CD14-positive monocyte (primary cell): ENCODE measurements around the gene TMPRSS3. TPM values are rescaled to one million over a fixed set of nuclear protein-coding genes. Genes with fewer than 3 reads are reported as not detected.

Experiments
- DNase-seq, 3 donors: peaks; one replicate each; pipeline ENCODE4 v3.0.0-alpha.2; 2011 to 2022
- H2AFZ ChIP-seq: 2 replicates; pipeline ENCODE4 v1.6.0; 2012; ENCODE audit warnings: mild to moderate bottlenecking, low read depth, low read length, inconsistent platforms; ENCODE audit not compliant: insufficient read depth, poor library complexity, severe bottlenecking
- H3K27ac ChIP-seq, 2 donors: 1 replicate in 1 of 2; 2 replicates in 1 of 2; pipeline ENCODE4 v1.5.1; 2012 to 2013; ENCODE audit warnings: low read length in 2 of 2, control low read depth in 1 of 2, inconsistent platforms in 1 of 2, low read depth in 1 of 2, mild to moderate bottlenecking in 1 of 2
- H3K27me3 ChIP-seq, 2 donors: one replicate each; pipeline versions ENCODE4 v1.6.0 to v1.6.1; 2011 to 2013; ENCODE audit warnings: low read length in 2 of 2; ENCODE audit not compliant: control insufficient read depth in 2 of 2, insufficient read depth in 2 of 2
- H3K36me3 ChIP-seq, 2 donors: replicated peaks in 1 of 2; 1 replicate in 1 of 2; 2 replicates in 1 of 2; pipeline versions ENCODE4 v1.5.1 to v1.6.1; 2012 to 2013; ENCODE audit warnings: low read length in 2 of 2, control low read depth in 1 of 2, inconsistent platforms in 1 of 2, mild to moderate bottlenecking in 1 of 2; ENCODE audit not compliant: insufficient read depth in 2 of 2, control insufficient read depth in 1 of 2
- H3K4me1 ChIP-seq, 2 donors: 1 replicate in 1 of 2; 2 replicates in 1 of 2; pipeline versions ENCODE4 v1.5.1 to v1.6.1; 2012 to 2013; ENCODE audit warnings: low read length in 2 of 2, control low read depth in 1 of 2, inconsistent platforms in 1 of 2, mild to moderate bottlenecking in 1 of 2, moderate library complexity in 1 of 2; ENCODE audit not compliant: insufficient read depth in 2 of 2, control insufficient read depth in 1 of 2
- H3K4me2 ChIP-seq: replicated peaks from 2 replicates; pipeline ENCODE3; 2012; ENCODE audit warnings: low read length, moderate library complexity, mild to moderate bottlenecking; ENCODE audit not compliant: poor library complexity, severe bottlenecking; ENCODE audit errors: extremely low read depth
- H3K4me3 ChIP-seq, 3 experiments: fragments of 200-600 bp in 1 of 3; sonication (generic) in 1 of 3; replicated peaks in 1 of 3; 1 replicate in 2 of 3; 2 replicates in 1 of 3; pipeline ENCODE4 v1.5.1; 2011 to 2013; ENCODE audit warnings: low read length in 3 of 3, mild to moderate bottlenecking in 3 of 3, control low read depth in 2 of 3, low read depth in 2 of 3, inconsistent platforms in 1 of 3, moderate library complexity in 1 of 3
- H3K79me2 ChIP-seq: 2 replicates; pipeline ENCODE4 v1.6.0; 2012; ENCODE audit warnings: mild to moderate bottlenecking, control low read depth, inconsistent platforms, low read length, moderate library complexity; ENCODE audit not compliant: insufficient read depth
- H3K9ac ChIP-seq: 2 replicates; pipeline ENCODE4 v1.6.0; 2017; ENCODE audit warnings: low read length, mild to moderate bottlenecking; ENCODE audit not compliant: insufficient read depth, poor library complexity, severe bottlenecking
- H3K9me3 ChIP-seq, 2 donors: replicated peaks in 1 of 2; 1 replicate in 1 of 2; 2 replicates in 1 of 2; pipeline versions ENCODE4 v1.5.1 to v1.6.1; 2012 to 2013; ENCODE audit warnings: low read length in 2 of 2, control low read depth in 1 of 2; ENCODE audit not compliant: control insufficient read depth in 1 of 2, insufficient read depth in 1 of 2
- H4K20me1 ChIP-seq: 2 replicates; pipeline ENCODE4 v1.6.0; 2012; ENCODE audit warnings: mild to moderate bottlenecking, low read length, control low read depth, moderate library complexity; ENCODE audit not compliant: insufficient read depth
- H3K27ac Mint-ChIP-seq, 7 donors: one replicate each; pipeline ENCODE4 v1.8.0; 2020; ENCODE audit warnings: mild to moderate bottlenecking in 7 of 7, mixed read lengths in 7 of 7, moderate library complexity in 6 of 7, inconsistent platforms in 2 of 7
- H3K27me3 Mint-ChIP-seq, 3 donors: one replicate each; pipeline ENCODE4 v1.8.0; 2021 to 2022; ENCODE audit warnings: low read depth in 3 of 3, mild to moderate bottlenecking in 3 of 3, mixed read lengths in 3 of 3, moderate library complexity in 3 of 3, inconsistent platforms in 1 of 3
- H3K36me3 Mint-ChIP-seq, 2 donors: one replicate each; pipeline ENCODE4 v1.8.0; 2020; ENCODE audit warnings: mixed read lengths in 2 of 2, inconsistent platforms in 1 of 2, mild to moderate bottlenecking in 1 of 2
- H3K4me1 Mint-ChIP-seq: one replicate; pipeline ENCODE4 v1.8.0; 2020; ENCODE audit warnings: mild to moderate bottlenecking, mixed read lengths
- H3K4me3 Mint-ChIP-seq, 2 donors: one replicate each; pipeline ENCODE4 v1.8.0; 2020; ENCODE audit warnings: mild to moderate bottlenecking in 2 of 2, mixed read lengths in 2 of 2, moderate library complexity in 1 of 2
- H3K9me3 Mint-ChIP-seq, 7 donors: one replicate each; pipeline ENCODE4 v1.8.0; 2020 to 2022; ENCODE audit warnings: mixed read lengths in 7 of 7, mild to moderate bottlenecking in 6 of 7, moderate library complexity in 6 of 7, inconsistent platforms in 2 of 7
- CTCF ChIP-seq: fragments of 200-600 bp; IDR thresholded peaks from one replicate; pipeline ENCODE4 v1.8.0; 2022; ENCODE audit warnings: antibody characterized with exemption, mild to moderate bottlenecking
- WGBS: methylation state at CpG from one replicate; pipeline ENCODE4 v1.1.5; 2013; ENCODE audit warnings: missing lambda C conversion rate; ENCODE audit not compliant: insufficient coverage; 5-methylcytosine and 5-hydroxymethylcytosine counted together
- intact Hi-C, 2 donors: fragments of 100-400 bp; cut with micrococcal nuclease; formaldehyde crosslinking; loops; one replicate each; pipeline versions ENCODE4 v1.15.0 to v1.15.1; 2023
- polyA plus RNA-seq, 3 donors: library from polyadenylated mRNA; depleted of rRNA in 1 of 3; unstranded in 2 of 3; stranded (reverse) in 1 of 3; fragments of 300-500 nt in 2 of 3; fragments of >200 nt in 1 of 3; fragmentation: Illumina TruSeq in 2 of 3; gene quantifications; 1 replicate in 2 of 3; 2 replicates in 1 of 3; pipeline ENCODE4 v1.2.3, GENCODE V29; 2012 to 2021

TMPRSS3 gene
- polyA plus RNA-seq, 3 donors, result 0.30 TPM; not detected in 2

GRCh38 chr21:42353623-42354022 is 42.2 kb downstream of the TMPRSS3 start:
- intact Hi-C loops, result no loop called here
- Histone ChIP-seq H3K9ac (no peak overlapping the region), H3K4me1 (no peaks in the 10 kb centered on the region), H3K27ac (no peak overlapping the region), H3K27me3 (no peaks in the 10 kb centered on the region), H3K4me3 (no peak overlapping the region), H3K36me3 (no peaks in the 10 kb centered on the region), H3K9me3 (peaks cover 0 to 9% of the 10 kb centered on the region in 2 donors), H3K4me2 (no peak overlapping the region), H4K20me1 (no peaks in the 10 kb centered on the region), H2AFZ (no peak overlapping the region), H3K79me2 (no peaks in the 10 kb centered on the region)
- no peak for DNase-seq
- Mint-ChIP-seq H3K27ac (no peak overlapping the region), H3K4me1 (no peaks in the 10 kb centered on the region), H3K4me3 (no peak overlapping the region), H3K9me3 (peaks cover 4 to 23% (median 14%) of the 10 kb centered on the region in 7 donors), H3K27me3 (peaks cover 2 to 6% (median 3%) of the 10 kb centered on the region in 3 donors), H3K36me3 (no peaks in the 10 kb centered on the region)
- 86% methylated on average over 4 of the region's 5 CpGs for WGBS
- TF ChIP-seq CTCF, result no peak

- Mint-ChIP-seq H3K4me3 (no peak overlapping the region), H3K4me1 (no peaks in the 10 kb centered on the region), H3K36me3 (no peaks in the 10 kb centered on the region), H3K27me3 (peaks cover 2 to 6% (median 3%) of the 10 kb centered on the region in 3 donors), H3K9me3 (peaks cover 4 to 22% (median 13%) of the 10 kb centered on the region in 7 donors), H3K27ac (no peak overlapping the region)
- H3K27ac ChIP-seq, result no peak overlapping the region
- H3K36me3 ChIP-seq, result no peaks in the 10 kb centered on the region
- intact Hi-C loops, result no loop called here
- no peaks in the 10 kb centered on the region for H3K4me1 ChIP-seq
- H3K9me3 ChIP-seq, result peaks cover 0 to 9% of the 10 kb centered on the region in 2 donors
- no peaks in the 10 kb centered on the region for H3K27me3 ChIP-seq
- no peaks in the 10 kb centered on the region for H4K20me1 ChIP-seq
- TF ChIP-seq CTCF, result no peak
- H3K4me2 ChIP-seq, result no peak overlapping the region
- no peak for DNase-seq
- no peak overlapping the region for H3K9ac ChIP-seq
- 95% methylated on average over 11 of the region's 14 CpGs for WGBS
- no peaks in the 10 kb centered on the region for H3K79me2 ChIP-seq
- no peak overlapping the region for H2AFZ ChIP-seq
- H3K4me3 ChIP-seq, result no peak overlapping the region
Observed at GRCh38 chr21:42352441-42353095, 43.3 kb downstream of the TMPRSS3 start.
